Heart left ventricle (tissue), 16 donors: Measurements from ENCODE around the gene LARP4B. TPM values are rescaled to one million over a fixed set of nuclear protein-coding genes. Genes with fewer than 3 reads are reported as not detected.
A peak's percentile ranks its signal among the peaks of the same experiment; 100 is the strongest.
"Not testable (repeated sequence)": the region's sequence is repeated elsewhere in the genome, so short reads cannot be mapped to it uniquely, and the experiment has no call there.

Experiments used
- ATAC-seq, 4 donors: fragments of 200-7000 bp; cut with Tn5 transposase; one replicate each; pipeline ENCODE4 v1.9.1; 2020 to 2022; ENCODE audit warnings: moderate library complexity in 4 of 4, mild to moderate bottlenecking in 3 of 4, moderate number of reproducible peaks in 1 of 4
- DNase-seq, 5 donors: peaks; one replicate each; pipeline ENCODE4 v3.0.0-alpha.2; 2020
- H3K27ac ChIP-seq, 12 donors: fragments of 200-600 bp; sonication (generic) in 4 of 12; one replicate each; pipeline versions ENCODE4 v1.5.0 to v1.8.0; 2016 to 2022; ENCODE audit warnings: mild to moderate bottlenecking in 2 of 12
- H3K27me3 ChIP-seq, 9 donors: fragments of 200-600 bp; sonication (generic) in 2 of 9; one replicate each; pipeline versions ENCODE4 v1.5.1 to v1.8.0; 2016 to 2022; ENCODE audit warnings: mild to moderate bottlenecking in 3 of 9
- H3K36me3 ChIP-seq, 9 donors: fragments of 200-600 bp; sonication (generic) in 2 of 9; one replicate each; pipeline versions ENCODE4 v1.5.0 to v1.8.0; 2018 to 2022; ENCODE audit warnings: mild to moderate bottlenecking in 2 of 9
- H3K4me1 ChIP-seq, 12 donors: fragments of 200-600 bp; sonication (generic) in 4 of 12; one replicate each; pipeline versions ENCODE4 v1.5.0 to v1.8.0; 2016 to 2022; ENCODE audit warnings: mild to moderate bottlenecking in 3 of 12
- H3K4me3 ChIP-seq, 12 donors: fragments of 200-600 bp; sonication (generic) in 4 of 12; one replicate each; pipeline versions ENCODE4 v1.5.0 to v1.8.0; 2017 to 2022; ENCODE audit warnings: mild to moderate bottlenecking in 9 of 12, moderate library complexity in 4 of 12
- H3K9me3 ChIP-seq, 12 donors: fragments of 200-600 bp; sonication (generic) in 4 of 12; one replicate each; pipeline versions ENCODE4 v1.5.0 to v1.8.0; 2016 to 2022; ENCODE audit warnings: mild to moderate bottlenecking in 1 of 12
- CTCF ChIP-seq, 12 donors: fragments of 200-600 bp; sonication (generic) in 4 of 12; IDR thresholded peaks; one replicate each; pipeline versions ENCODE4 v1.5.0 to v1.8.0; 2018 to 2022; ENCODE audit warnings: antibody characterized with exemption in 12 of 12, mild to moderate bottlenecking in 5 of 12
- POLR2A ChIP-seq, 2 donors: fragments of 450-650 bp; IDR thresholded peaks; one replicate each; pipeline ENCODE4 v1.6.1; 2017; ENCODE audit warnings: antibody characterized with exemption in 2 of 2, mild to moderate bottlenecking in 2 of 2, moderate library complexity in 2 of 2
- WGBS, 4 donors: extraction: QIAGEN DNeasy Blood & Tissue Kit in 2 of 4; methylation state at CpG; one replicate each; pipeline versions ENCODE4 v1.1.5 to v1.1.7; 2013 to 2018; 5-methylcytosine and 5-hydroxymethylcytosine counted together
- intact Hi-C, 10 donors: fragments of 100-400 bp; cut with DNase I; formaldehyde crosslinking; loops; one replicate each; pipeline versions ENCODE4 v1.11.1 to v1.14.2; 2022
- polyA plus RNA-seq, 2 donors: library from polyadenylated mRNA; stranded (reverse); fragments of 200-250 nt; gene quantifications; one replicate each; pipeline ENCODE4 v1.2.3, GENCODE V29; 2013
- total RNA-seq, 9 donors: library from RNA; depleted of rRNA in 2 of 9; stranded (reverse); fragments of >200 nt in 2 of 9; fragmentation: NEBNext Ultra II Directional in 3 of 9; extraction: Animal tissue kit (Norgen Biotek cat#: 25700) in 3 of 9; gene quantifications; one replicate each; pipeline versions ENCODE4 v1.1.0 to v1.2.4, GENCODE V29; 2016 to 2023
- donor health status: ischemic (EF 13 %, LVEDD 7.1; RV severe dilation, severe dysfunction).
- donor health status: healthy with polysubstance abuse.
- donor health status: DM: no; HTN: yes; CAD: no.
- donor health status: DM: no; HTN: no; CAD: no.
- donor health status: ischemic (EF 25% LVEDD 6.9; RV normal size, moderate dysfunction).
- donor health status: ischemic (EF 25% LVEDD 5.7; RV mildly dilated, moderate dysfunction).
- donor health status: healthy.
- donor health status: DM: yes; HTN: yes; CAD: no.
- donor health status: ischemic (EF 35%, LVEDD 5.7; RV mildly dilated, moderate dysfunction).
- donor health status: nonischemic (EF 11% LVEDD 7.7; RV severe dilation, severe dysfunction).
- donor health status: DM: yes; HTN: yes; CAD: no.
- donor health status: PGD.
- donor health status: ischemic (EF 29% LVEDD 5.4; RV normal size, mild dysfunction).
- donor health status: nonischemic (EF 23%, LVEDD 6.1; RV moderate dilation, normal function).

Gene LARP4B
- total and polyA plus RNA-seq, 11 donors, result 20.1 to 81.1 (median 63.0) TPM

- Histone ChIP-seq H3K27me3 (peaks cover 0 to 1% (median 0%) of the 10 kb centered on the region in 9 donors), H3K27ac (no peak overlapping the region), H3K4me3 (no peak overlapping the region), H3K4me1 (no peaks in the 10 kb centered on the region), H3K9me3 (peaks cover 0 to 14% (median 2%) of the 10 kb centered on the region in 12 donors), H3K36me3 (no peaks in the 10 kb centered on the region)
- DNase-seq, result peak in 1 of 5 donors; percentile 18
- intact Hi-C loops, result no loop called here
- WGBS, 4 donors, result 85 to 93% (median 93%) methylated on average over 25 to 27 of the region's 27 CpGs
- no peak for ATAC-seq
- TF ChIP-seq POLR2A (IDR thresholded peaks at IDR 0.05) (no peak), CTCF (IDR thresholded peaks at IDR 0.05) (no peak)
Observed at GRCh38 chr10:773562-774161, 157.8 kb downstream of the LARP4B start.

- no peak for TF ChIP-seq POLR2A (IDR thresholded peaks at IDR 0.05)
- no peak for TF ChIP-seq CTCF (IDR thresholded peaks at IDR 0.05)
- H3K4me1 ChIP-seq, result no peaks in the 10 kb centered on the region
- peaks cover 0 to 25% (median 6%) of the 10 kb centered on the region in 12 donors for H3K9me3 ChIP-seq
- intact Hi-C loops, result no loop called here
- H3K36me3 ChIP-seq, result no peaks in the 10 kb centered on the region
- no peaks in the 10 kb centered on the region for H3K27me3 ChIP-seq
- peak in 1 of 5 donors; percentile 19 for DNase-seq
- ATAC-seq, result no peak
- no peak overlapping the region for H3K4me3 ChIP-seq
- H3K27ac ChIP-seq, result no peak overlapping the region
- WGBS, 4 donors, result 67 to 85% (median 69%) methylated on average over 12 to 14 of the region's 14 CpGs
Observed at GRCh38 chr10:772227-772637, 159.3 kb downstream of the LARP4B start.

- Histone ChIP-seq H3K27me3 (no peaks in the 10 kb centered on the region), H3K4me1 (no peaks in the 10 kb centered on the region), H3K4me3 (no peak overlapping the region), H3K9me3 (peaks cover 0 to 27% (median 6%) of the 10 kb centered on the region in 12 donors), H3K36me3 (no peaks in the 10 kb centered on the region), H3K27ac (no peak overlapping the region)
- ATAC-seq (no peak), DNase-seq (no peak)
- TF ChIP-seq CTCF (IDR thresholded peaks at IDR 0.05) (no peak), POLR2A (IDR thresholded peaks at IDR 0.05) (no peak)
- 80 to 86% (median 81%) methylated on average over 10 of the region's 10 CpGs for WGBS, 4 donors
- intact Hi-C loops, result no loop called here
Observed at GRCh38 chr10:771647-772046, 159.9 kb downstream of the LARP4B start.

- Histone ChIP-seq H3K9me3 (peaks cover 0 to 27% (median 6%) of the 10 kb centered on the region in 12 donors), H3K27ac (no peak overlapping the region), H3K4me3 (no peak overlapping the region), H3K36me3 (no peaks in the 10 kb centered on the region), H3K4me1 (no peaks in the 10 kb centered on the region), H3K27me3 (no peaks in the 10 kb centered on the region)
- TF ChIP-seq CTCF (IDR thresholded peaks at IDR 0.05), result no peak
- TF ChIP-seq POLR2A (IDR thresholded peaks at IDR 0.05), result no peak
- peak in 1 of 5 donors; percentile 17 for DNase-seq
- WGBS, 4 donors, result 92 to 95% (median 94%) methylated on average over 13 to 15 of the region's 15 CpGs
- no peak for ATAC-seq
- intact Hi-C loops, result no loop called here
Observed at GRCh38 chr10:770975-771374, 160.5 kb downstream of the LARP4B start.

GRCh38 chr10:770048-770712, 161.3 kb downstream of the LARP4B start:
- DNase-seq, intact Hi-C loops, H3K4me3 ChIP-seq, H3K27me3 ChIP-seq, H3K27ac ChIP-seq, H3K4me1 ChIP-seq, H3K36me3 ChIP-seq, ATAC-seq: not testable (repeated sequence)
- WGBS, 4 donors, result 87 to 94% (median 92%) methylated on average over 13 of the region's 13 CpGs
- H3K9me3 ChIP-seq, result peaks cover 0 to 27% (median 6%) of the 10 kb centered on the region in 12 donors
